Heart right ventricle (tissue), 16 donors: ENCODE data around the gene DSG2. TPM values are rescaled to one million over a fixed set of nuclear protein-coding genes. Genes with fewer than 3 reads are reported as not detected.

Source experiments
- ATAC-seq, 8 donors: fragments of 200-7000 bp; cut with Tn5 transposase; one replicate each; pipeline ENCODE4 v1.9.1; 2020; ENCODE audit warnings: mild to moderate bottlenecking in 8 of 8, moderate library complexity in 8 of 8, moderate number of reproducible peaks in 1 of 8
- DNase-seq, 2 donors: peaks; one replicate each; pipeline ENCODE4 v3.0.0-alpha.2; 2020
- H3K27ac ChIP-seq, 10 donors: fragments of 200-600 bp; sonication (generic) in 2 of 10; one replicate each; pipeline versions ENCODE4 v1.5.0 to v1.8.0; 2020 to 2022; ENCODE audit warnings: mild to moderate bottlenecking in 3 of 10
- H3K27me3 ChIP-seq, 7 donors: fragments of 200-600 bp; one replicate each; pipeline ENCODE4 v1.8.0; 2021 to 2022; ENCODE audit warnings: mild to moderate bottlenecking in 2 of 7
- H3K36me3 ChIP-seq, 9 donors: fragments of 200-600 bp; sonication (generic) in 1 of 9; one replicate each; pipeline versions ENCODE4 v1.5.0 to v1.8.0; 2020 to 2022; ENCODE audit warnings: mild to moderate bottlenecking in 2 of 9
- H3K4me1 ChIP-seq, 9 donors: fragments of 200-600 bp; sonication (generic) in 1 of 9; one replicate each; pipeline versions ENCODE4 v1.5.0 to v1.8.0; 2020 to 2022; ENCODE audit warnings: mild to moderate bottlenecking in 4 of 9
- H3K4me3 ChIP-seq, 10 donors: fragments of 200-600 bp; sonication (generic) in 2 of 10; one replicate each; pipeline versions ENCODE4 v1.5.0 to v1.8.0; 2020 to 2022; ENCODE audit warnings: mild to moderate bottlenecking in 7 of 10, moderate library complexity in 2 of 10
- H3K9me3 ChIP-seq, 11 donors: fragments of 200-600 bp in 10 of 11; sonication (generic) in 2 of 11; one replicate each; pipeline versions ENCODE4 v1.5.0 to v1.8.0; 2013 to 2022; ENCODE audit warnings: mild to moderate bottlenecking in 2 of 11, control low read depth in 1 of 11, moderate library complexity in 1 of 11
- CTCF ChIP-seq, 9 donors: fragments of 200-600 bp; sonication (generic) in 2 of 9; IDR thresholded peaks; one replicate each; pipeline versions ENCODE4 v1.5.0 to v1.8.0; 2021 to 2022; ENCODE audit warnings: antibody characterized with exemption in 9 of 9, mild to moderate bottlenecking in 5 of 9, moderate library complexity in 1 of 9
- WGBS, 2 donors: extraction: QIAGEN DNeasy Blood & Tissue Kit; methylation state at CpG; one replicate each; pipeline ENCODE4 v1.1.7; 2013; ENCODE audit warnings: inconsistent platforms in 1 of 2; 5-methylcytosine and 5-hydroxymethylcytosine counted together
- intact Hi-C, 10 donors: fragments of 100-400 bp; cut with DNase I; formaldehyde crosslinking; loops; one replicate each; pipeline versions ENCODE4 v1.11.1 to v1.14.2; 2022
- polyA plus RNA-seq, 2 donors: library from polyadenylated mRNA; stranded (reverse); fragments of 200-250 nt; gene quantifications; one replicate each; pipeline ENCODE4 v1.2.3, GENCODE V29; 2013
- total RNA-seq, 10 donors: library from RNA; stranded (reverse); fragmentation: NEBNext Ultra II Directional in 3 of 10; extraction: Animal tissue kit (Norgen Biotek cat#: 25700) in 3 of 10; gene quantifications; one replicate each; pipeline versions ENCODE4 v1.2.1 to v1.2.4, GENCODE V29; 2021 to 2023
- donor health status: Arrhythmogenic right ventricular cardiomyopathy.
- donor health status: ischemic (EF 13 %, LVEDD 7.1; RV severe dilation, severe dysfunction).
- donor health status: healthy with polysubstance abuse.
- donor health status: DM: no; HTN: yes; CAD: no.
- donor health status: DM: no; HTN: no; CAD: no.
- donor health status: ischemic (EF 25% LVEDD 6.9; RV normal size, moderate dysfunction).
- donor health status: ischemic (EF 25% LVEDD 5.7; RV mildly dilated, moderate dysfunction).
- donor health status: healthy.
- donor health status: DM: yes; HTN: yes; CAD: no.
- donor health status: Ischemic cardiomyopathy.
- donor health status: ischemic (EF 35%, LVEDD 5.7; RV mildly dilated, moderate dysfunction).
- donor health status: nonischemic (EF 11% LVEDD 7.7; RV severe dilation, severe dysfunction).
- donor health status: DM: yes; HTN: yes; CAD: no.
- donor health status: PGD.
- donor health status: ischemic (EF 29% LVEDD 5.4; RV normal size, mild dysfunction).
- donor health status: nonischemic (EF 23%, LVEDD 6.1; RV moderate dilation, normal function).

The DSG2 gene
- total and polyA plus RNA-seq, 12 donors, result 7.6 to 53.8 (median 39.9) TPM

GRCh38 chr18:31512203-31512764 is 14.3 kb downstream of the DSG2 start:
- DNase-seq (no peak), ATAC-seq (peak in 3 of 8 donors; percentile 44 to 57 (median 56))
- no peaks in the 10 kb centered on the region for H3K27me3 ChIP-seq
- no peak for TF ChIP-seq CTCF (IDR thresholded peaks at IDR 0.05)
- WGBS, 2 donors, result 76 to 78% methylated on average over 6 of the region's 6 CpGs
- peaks cover 0 to 3% (median 0%) of the 10 kb centered on the region in 11 donors for H3K9me3 ChIP-seq
- peaks cover 0 to 23% (median 3%) of the 10 kb centered on the region in 9 donors for H3K4me1 ChIP-seq
- H3K36me3 ChIP-seq, result no peaks in the 10 kb centered on the region
- no peak overlapping the region for H3K4me3 ChIP-seq
- no peak overlapping the region for H3K27ac ChIP-seq
- intact Hi-C loops, result loop anchor here in 3 of 10 donors (10.0 kb wide), 3 partner anchors 247 to 537 kb away; no protein-coding TSS in a partner anchor

- no peak for DNase-seq
- no peak for TF ChIP-seq CTCF (IDR thresholded peaks at IDR 0.05)
- Histone ChIP-seq H3K27ac (no peak overlapping the region), H3K36me3 (no peaks in the 10 kb centered on the region), H3K4me3 (no peak overlapping the region), H3K9me3 (no peaks in the 10 kb centered on the region), H3K27me3 (no peaks in the 10 kb centered on the region), H3K4me1 (peaks cover 0 to 23% (median 3%) of the 10 kb centered on the region in 9 donors)
- 54 to 60% methylated on average over 4 of the region's 4 CpGs for WGBS, 2 donors
- peak in 1 of 8 donors; percentile 37 for ATAC-seq
- intact Hi-C loops, result loop anchor here in 3 of 10 donors (10.0 kb wide), 3 partner anchors 249 to 539 kb away; no protein-coding TSS in a partner anchor
Observed at GRCh38 chr18:31513189-31513935, 15.4 kb downstream of the DSG2 start.

GRCh38 chr18:31516437-31516836 is 18.5 kb downstream of the DSG2 start:
- Histone ChIP-seq H3K36me3 (peaks cover 0 to 20% (median 2%) of the 10 kb centered on the region in 9 donors), H3K4me3 (no peak overlapping the region), H3K4me1 (peaks cover 0 to 11% (median 0%) of the 10 kb centered on the region in 9 donors), H3K27me3 (no peaks in the 10 kb centered on the region), H3K9me3 (no peaks in the 10 kb centered on the region), H3K27ac (no peak overlapping the region)
- ATAC-seq (no peak), DNase-seq (no peak)
- 94 to 95% methylated on average over 3 of the region's 3 CpGs for WGBS, 2 donors
- intact Hi-C loops, result loop anchor here in 3 of 10 donors (10.0 kb wide), 3 partner anchors 252 to 542 kb away; no protein-coding TSS in a partner anchor
- TF ChIP-seq CTCF (IDR thresholded peaks at IDR 0.05), result no peak

GRCh38 chr18:31526374-31526773 is 28.4 kb downstream of the DSG2 start:
- DNase-seq (no peak), ATAC-seq (no peak)
- no peaks in the 10 kb centered on the region for H3K27me3 ChIP-seq
- H3K4me1 ChIP-seq, result no peaks in the 10 kb centered on the region
- intact Hi-C loops, result no loop called here
- H3K36me3 ChIP-seq, result peaks cover 0 to 73% (median 5%) of the 10 kb centered on the region in 9 donors
- H3K9me3 ChIP-seq, result no peaks in the 10 kb centered on the region
- no peak overlapping the region for H3K4me3 ChIP-seq
- no peak for TF ChIP-seq CTCF (IDR thresholded peaks at IDR 0.05)
- 87 to 91% methylated on average over 7 of the region's 7 CpGs for WGBS, 2 donors
- no peak overlapping the region for H3K27ac ChIP-seq
